A549 (cell line): ENCODE measurements around the gene RASGRP2. TPM values are rescaled to one million over a fixed set of nuclear protein-coding genes. Genes with fewer than 3 reads are reported as not detected.
A peak's percentile ranks its signal among the peaks of the same experiment; 100 is the strongest.

Source experiments
- ATAC-seq, 2 experiments: fragments of 200-7000 bp in 1 of 2; fragments of >200 bp in 1 of 2; cut with Nextera tagmentation in 1 of 2; cut with Tn5 transposase in 1 of 2; 3 replicates each; pipeline versions ENCODE4 v1.8.0 to v1.9.1; 2018 to 2020; ENCODE audit warnings: mild to moderate bottlenecking in 1 of 2, moderate library complexity in 1 of 2
- CTCF ChIA-PET: fragments of 300-600 bp; sonication (Branson Sonifier 250); formaldehyde crosslinking; extraction: SDS; loops from one replicate; lab custom pipeline; 2021; ENCODE audit warnings: antibody characterized with exemption, inconsistent platforms; lab: Yijun Ruan, JAX
- POLR2A ChIA-PET: fragments of 350-600 bp; formaldehyde crosslinking; extraction: SDS; loops from one replicate; lab custom pipeline; 2021; ENCODE audit warnings: antibody characterized with exemption, inconsistent platforms; lab: Yijun Ruan, JAX
- DNase-seq, 2 experiments: peaks; one replicate each; pipeline versions ENCODE4 v3.0.0 to v3.0.0-alpha.2; 2011 to 2016; ENCODE audit warnings: low read depth in 1 of 2, low spot score in 1 of 2
- FAIRE-seq: peaks from 2 replicates; lab custom pipeline; 2011; peaks lifted over from hg19 to GRCh38; lab: Jason Lieb, UNC
- H3K27ac ChIP-seq, 2 experiments: fragments of >200 bp; sonication (Bioruptor Twin); formaldehyde crosslinking; 3 replicates each; pipeline ENCODE4 v1.5.1; 2016 to 2017
- H3K4me1 ChIP-seq: fragments of >200 bp; sonication (Bioruptor Twin); formaldehyde crosslinking; 3 replicates; pipeline ENCODE4 v1.6.1; 2016
- H3K4me2 ChIP-seq: fragments of >200 bp; sonication (Bioruptor Twin); formaldehyde crosslinking; 3 replicates; pipeline ENCODE4 v1.6.1; 2016
- H3K4me3 ChIP-seq: fragments of >200 bp; sonication (Bioruptor Twin); formaldehyde crosslinking; 3 replicates; pipeline ENCODE4 v1.5.1; 2016
- H3K9me3 ChIP-seq: fragments of >200 bp; sonication (Bioruptor Twin); formaldehyde crosslinking; 3 replicates; pipeline ENCODE4 v1.6.1; 2016
- CBX8 ChIP-seq: fragments of 200-600 bp; sonication (generic); IDR thresholded peaks from 2 replicates; pipeline ENCODE4 v1.6.1; 2016
- CEBPB ChIP-seq, 2 experiments: fragments of >200 bp in 1 of 2; sonication (Bioruptor Twin) in 1 of 2; formaldehyde crosslinking in 1 of 2; IDR thresholded peaks; 2 replicates each; pipeline ENCODE4 v1.6.1; 2012 to 2016
- CHD2 ChIP-seq: fragments of 150-350 bp; IDR thresholded peaks from 2 replicates; pipeline ENCODE4 v1.6.1; 2014; ENCODE audit warnings: low read length; ENCODE audit not compliant: partially characterized antibody
- EHMT2 ChIP-seq: fragments of 200-600 bp; sonication (generic); IDR thresholded peaks from 2 replicates; pipeline ENCODE4 v1.6.1; 2016; ENCODE audit warnings: antibody characterized with exemption, low read depth, mild to moderate bottlenecking, moderate library complexity
- EP300 ChIP-seq, 2 experiments: fragments of >200 bp; sonication (Bioruptor Twin); formaldehyde crosslinking; IDR thresholded peaks; 2 replicates in 1 of 2; 3 replicates in 1 of 2; pipeline ENCODE4 v1.6.1; 2016 to 2017
- FOXS1 ChIP-seq: fragments of 250-450 bp; sonication (Bioruptor Pico); IDR thresholded peaks from 2 replicates; pipeline ENCODE4 v1.5.0; 2020; ENCODE audit warnings: mild to moderate bottlenecking, moderate library complexity
- GATA3 ChIP-seq: IDR thresholded peaks from 2 replicates; pipeline ENCODE4 v1.6.1; 2012; ENCODE audit warnings: borderline replicate concordance
- HEYL ChIP-seq: fragments of 250-450 bp; sonication (Bioruptor Pico); IDR thresholded peaks from 2 replicates; pipeline ENCODE4 v1.8.0; 2021; ENCODE audit warnings: mild to moderate bottlenecking, moderate library complexity
- HOXB5 ChIP-seq: fragments of 250-450 bp; sonication (Bioruptor Pico); IDR thresholded peaks from 2 replicates; pipeline ENCODE4 v1.5.0; 2020; ENCODE audit warnings: mild to moderate bottlenecking, moderate library complexity
- JUNB ChIP-seq: fragments of >200 bp; sonication (Bioruptor Twin); formaldehyde crosslinking; IDR thresholded peaks from 2 replicates; pipeline ENCODE4 v1.6.1; 2016
- KDM1A ChIP-seq: fragments of 200-600 bp; sonication (generic); IDR thresholded peaks from 2 replicates; pipeline ENCODE4 v1.6.1; 2016; ENCODE audit warnings: low read depth, mild to moderate bottlenecking
- KDM5A ChIP-seq: fragments of 200-600 bp; sonication (generic); IDR thresholded peaks from 2 replicates; pipeline ENCODE4 v1.6.1; 2016; ENCODE audit warnings: antibody characterized with exemption, mild to moderate bottlenecking
- NFE2L2 ChIP-seq: fragments of 150-350 bp; conservative IDR thresholded peaks from 2 replicates; pipeline ENCODE4 v1.6.1; 2014; ENCODE audit warnings: low read length
- NR3C1 ChIP-seq: fragments of >200 bp; sonication (Bioruptor Twin); formaldehyde crosslinking; IDR thresholded peaks from 3 replicates; pipeline ENCODE4 v1.6.1; 2017
- POLR2A ChIP-seq: IDR thresholded peaks from 2 replicates; pipeline ENCODE4 v1.6.1; 2012; ENCODE audit warnings: mild to moderate bottlenecking, low read length
- POLR2AphosphoS2 ChIP-seq: conservative IDR thresholded peaks from 2 replicates; pipeline ENCODE4 v1.6.1; 2012; ENCODE audit warnings: low read length, improper control_type of control experiment, inconsistent platforms
- RAD21 ChIP-seq, 2 experiments: fragments of >200 bp in 1 of 2; sonication (Bioruptor Twin) in 1 of 2; formaldehyde crosslinking in 1 of 2; IDR thresholded peaks in 1 of 2; conservative IDR thresholded peaks in 1 of 2; 2 replicates in 1 of 2; 3 replicates in 1 of 2; pipeline ENCODE4 v1.6.1; 2012 to 2018; ENCODE audit warnings: inconsistent platforms in 1 of 2
- SMC3 ChIP-seq: fragments of >200 bp; sonication (Bioruptor Twin); formaldehyde crosslinking; IDR thresholded peaks from 3 replicates; pipeline ENCODE4 v1.6.1; 2018; ENCODE audit warnings: inconsistent platforms
- ZC3H11A ChIP-seq: fragments of 450-650 bp; IDR thresholded peaks from 2 replicates; pipeline ENCODE4 v1.6.1; 2014; ENCODE audit warnings: antibody characterized with exemption, mild to moderate bottlenecking
- ZFP36 ChIP-seq: fragments of 450-650 bp; IDR thresholded peaks from 2 replicates; pipeline ENCODE4 v1.6.1; 2014; ENCODE audit warnings: borderline replicate concordance; ENCODE audit not compliant: partially characterized antibody
- WGBS: methylation state at CpG from one replicate; pipeline ENCODE4 v1.1.6; 2017; ENCODE audit errors: missing lambda C conversion rate; 5-methylcytosine and 5-hydroxymethylcytosine counted together
- polyA plus RNA-seq, 4 experiments: library from polyadenylated mRNA; depleted of rRNA in 3 of 4; stranded (reverse); fragments of >200 nt; fragmentation: RNase III in 1 of 4; extraction: RNeasy Plus Mini Kit Qiagen cat#74134 plus additional on column Dnase treatment in 1 of 4; gene quantifications; 2 replicates in 3 of 4; 3 replicates in 1 of 4; pipeline ENCODE4 v1.2.3, GENCODE V29; 2011 to 2017
- TF ChIP-seq, protein P1 (sequence below): IDR thresholded peaks from 2 replicates; pipeline ENCODE4 v1.6.1; 2012; ENCODE audit warnings: low read depth, borderline replicate concordance

Gene RASGRP2
- polyA plus RNA-seq, 2 of the 4 experiments (the other 2 are of a cell fraction), result 0.88 to 0.89 TPM

- Histone ChIP-seq H3K9me3 (no peaks in the 10 kb centered on the region), H3K27ac (no peak overlapping the region), H3K4me3 (no peak overlapping the region), H3K4me2 (no peak overlapping the region), H3K4me1 (peaks cover 18% of the 10 kb centered on the region; the same call in 2 of the 3 replicates)
- CTCF ChIA-PET, result interaction anchor here (0.6 to 8.1 kb wide), 7 partner anchors 22 to 271 kb away, joined by 3 to 48 read pairs (median 4); partner anchors contain the start of gene RASGRP2
- FAIRE-seq (no peak), DNase-seq (no peak), ATAC-seq (no peak)
- no peak for TF ChIP-seq KDM1A
- no peak for TF ChIP-seq CHD2
- no peak for TF ChIP-seq POLR2A
- no peak for TF ChIP-seq HEYL
- WGBS, result 31% methylated on average over 10 of the region's 12 CpGs
- POLR2A ChIA-PET, result no interaction called here
Measured at GRCh38 chr11:64720640-64721358, 23.1 kb downstream of the RASGRP2 start.

- Histone ChIP-seq H3K4me2 (no peak overlapping the region), H3K9me3 (no peaks in the 10 kb centered on the region), H3K4me1 (peaks cover 16% of the 10 kb centered on the region; the same call in 2 of the 3 replicates), H3K27ac (no peak overlapping the region), H3K4me3 (no peak overlapping the region)
- DNase-seq (no peak), FAIRE-seq (no peak), ATAC-seq (no peak)
- CTCF ChIA-PET, result interaction anchor here (0.6 to 8.1 kb wide), 7 partner anchors 13 to 271 kb away, joined by 3 to 48 read pairs (median 6); no protein-coding TSS in a partner anchor
- TF ChIP-seq EP300 (IDR thresholded peaks at IDR 0.05) (no peak), POLR2AphosphoS2 (no peak), GATA3 (no peak), CEBPB (IDR thresholded peaks at IDR 0.05) (no peak), FOXS1 (CRISPR knock-in tag) (no peak)
- TF ChIP-seq, protein P1, sequence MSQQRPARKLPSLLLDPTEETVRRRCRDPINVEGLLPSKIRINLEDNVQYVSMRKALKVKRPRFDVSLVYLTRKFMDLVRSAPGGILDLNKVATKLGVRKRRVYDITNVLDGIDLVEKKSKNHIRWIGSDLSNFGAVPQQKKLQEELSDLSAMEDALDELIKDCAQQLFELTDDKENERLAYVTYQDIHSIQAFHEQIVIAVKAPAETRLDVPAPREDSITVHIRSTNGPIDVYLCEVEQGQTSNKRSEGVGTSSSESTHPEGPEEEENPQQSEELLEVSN, result no peak
- POLR2A ChIA-PET, result no interaction called here
- WGBS, result 29% methylated on average over 8 of the region's 9 CpGs
Measured at GRCh38 chr11:64720167-64720566, 23.8 kb downstream of the RASGRP2 start.

- Histone ChIP-seq H3K4me3 (no peak overlapping the region), H3K4me1 (peaks cover 9% of the 10 kb centered on the region; the same call in 2 of the 3 replicates), H3K27ac (no peak overlapping the region), H3K9me3 (no peaks in the 10 kb centered on the region), H3K4me2 (no peak overlapping the region)
- no peak for DNase-seq
- 48% methylated on average over 10 of the region's 10 CpGs for WGBS
- TF ChIP-seq RAD21 (conservative IDR thresholded peaks at IDR 0.05 in 1 of 2, IDR thresholded peaks at IDR 0.05 in 1 of 2) (no peak), JUNB (no peak), KDM5A (no peak), HOXB5 (CRISPR knock-in tag) (no peak), POLR2A (no peak), NFE2L2 (no peak), CBX8 (no peak)
- ChIA-PET CTCF (interaction anchor here (1.1 to 8.1 kb wide), 10 partner anchors 14 to 364 kb away, joined by 3 to 48 read pairs (median 5); no protein-coding TSS in a partner anchor), POLR2A (no interaction called here)
- FAIRE-seq, result no peak
- no peak for ATAC-seq
Measured at GRCh38 chr11:64719406-64719805, 24.5 kb downstream of the RASGRP2 start.

DNA sequence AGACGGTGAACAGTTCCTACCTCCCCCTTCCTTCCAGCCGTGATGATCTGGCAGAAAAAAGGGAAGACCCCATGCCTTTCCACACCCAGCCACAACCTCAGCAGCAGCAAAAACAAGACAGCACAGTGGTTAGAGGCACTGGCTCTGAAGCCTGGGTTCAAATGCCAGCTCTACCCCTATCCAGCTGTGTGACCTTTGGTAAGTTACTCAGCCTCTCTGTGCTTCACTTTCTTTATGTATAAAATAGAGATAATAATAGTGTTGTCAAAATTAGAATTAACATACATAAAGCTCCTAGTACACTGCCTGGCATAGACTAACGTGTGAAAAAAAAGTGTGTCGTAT is 25.2 kb downstream of the RASGRP2 start:
- FAIRE-seq (no peak), ATAC-seq (no peak), DNase-seq (no peak)
- POLR2A ChIA-PET, result no interaction called here
- 71% methylated on average over 4 of the region's 4 CpGs for WGBS
- Histone ChIP-seq H3K27ac (no peak overlapping the region), H3K4me1 (peaks cover 3% of the 10 kb centered on the region; the same call in 2 of the 3 replicates), H3K4me3 (no peak overlapping the region), H3K4me2 (no peak overlapping the region), H3K9me3 (no peaks in the 10 kb centered on the region)
- TF ChIP-seq EHMT2 (no peak), NR3C1 (no peak), ZFP36 (peak; percentile 48), SMC3 (no peak), ZC3H11A (no peak)
- CTCF ChIA-PET, result interaction anchor here (1.1 to 8.1 kb wide), 8 partner anchors 13 to 364 kb away, joined by 3 to 48 read pairs (median 4); no protein-coding TSS in a partner anchor
